Left ventricle myocardium inferior (tissue), 1 donor: ENCODE results near the gene C2orf76. TPM values are rescaled to one million over a fixed set of nuclear protein-coding genes. Genes with fewer than 3 reads are reported as not detected.
"Not testable (repeated sequence)": the region's sequence is repeated elsewhere in the genome, so short reads cannot be mapped to it uniquely, and the experiment has no call there.

Experiments
- DNase-seq: peaks from one replicate; pipeline ENCODE4 v3.0.0-alpha.2; 2020
- H3K27ac ChIP-seq: fragments of 200-600 bp; replicated peaks from 2 replicates; pipeline ENCODE4 v1.8.0; 2021
- H3K27me3 ChIP-seq: fragments of 200-600 bp; 2 replicates; pipeline ENCODE4 v1.8.0; 2021; ENCODE audit warnings: low read depth
- H3K36me3 ChIP-seq: fragments of 200-600 bp; 2 replicates; pipeline ENCODE4 v1.8.0; 2021
- H3K4me1 ChIP-seq: fragments of 200-600 bp; 2 replicates; pipeline ENCODE4 v1.8.0; 2021
- H3K4me3 ChIP-seq: fragments of 200-600 bp; 2 replicates; pipeline ENCODE4 v1.8.0; 2021; ENCODE audit warnings: mild to moderate bottlenecking, moderate library complexity
- H3K9me3 ChIP-seq: fragments of 200-600 bp; replicated peaks from 2 replicates; pipeline ENCODE4 v1.8.0; 2021
- intact Hi-C: fragments of 100-400 bp; cut with micrococcal nuclease; formaldehyde crosslinking; loops from one replicate; pipeline ENCODE4 v1.11.0; 2022
- total RNA-seq: library from RNA; stranded (reverse); fragmentation: NEBNext Ultra II Directional; extraction: Animal tissue kit (Norgen Biotek cat#: 25700); gene quantifications from one replicate; pipeline ENCODE4 v1.2.1, GENCODE V29; 2021
- TF ChIP-seq, protein P1 (sequence below): fragments of 200-600 bp; IDR thresholded peaks from 2 replicates; pipeline ENCODE4 v1.8.0; 2021; ENCODE audit warnings: antibody characterized with exemption, mild to moderate bottlenecking, borderline replicate concordance
- donor health status: DM: no; HTN: yes; CAD: no; lungs with severe emphysema.

C2orf76 gene
- total RNA-seq, 1 donor from 2014 or later = 7.3 TPM

DNA sequence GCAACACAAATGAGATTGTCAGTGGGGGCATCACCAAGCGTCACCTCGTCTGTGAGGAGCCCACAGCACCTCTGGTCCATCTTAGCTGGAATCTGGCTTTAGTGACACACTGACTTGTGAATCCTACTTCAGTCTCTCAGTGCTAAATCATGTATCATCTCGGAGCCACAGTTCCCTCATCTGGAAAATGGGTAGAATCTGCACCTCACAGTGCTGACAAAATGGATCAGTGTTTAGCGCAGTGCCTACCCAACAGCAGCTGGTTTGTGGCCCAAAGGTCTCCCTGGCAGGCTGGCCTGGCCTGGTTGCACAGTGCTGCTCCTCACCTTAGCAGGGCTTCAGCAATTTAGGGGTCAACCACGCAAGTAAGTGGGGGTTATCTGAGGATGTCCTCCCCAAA, 10.2 kb upstream of the C2orf76 start:
- Histone ChIP-seq H3K9me3 (peaks cover 20% of the 10 kb centered on the region), H3K36me3 (peaks cover 31% of the 10 kb centered on the region), H3K4me3 (no peak overlapping the region), H3K27me3 (no peaks in the 10 kb centered on the region), H3K27ac (no peak overlapping the region), H3K4me1 (peaks cover 3% of the 10 kb centered on the region)
- TF ChIP-seq, protein P1, sequence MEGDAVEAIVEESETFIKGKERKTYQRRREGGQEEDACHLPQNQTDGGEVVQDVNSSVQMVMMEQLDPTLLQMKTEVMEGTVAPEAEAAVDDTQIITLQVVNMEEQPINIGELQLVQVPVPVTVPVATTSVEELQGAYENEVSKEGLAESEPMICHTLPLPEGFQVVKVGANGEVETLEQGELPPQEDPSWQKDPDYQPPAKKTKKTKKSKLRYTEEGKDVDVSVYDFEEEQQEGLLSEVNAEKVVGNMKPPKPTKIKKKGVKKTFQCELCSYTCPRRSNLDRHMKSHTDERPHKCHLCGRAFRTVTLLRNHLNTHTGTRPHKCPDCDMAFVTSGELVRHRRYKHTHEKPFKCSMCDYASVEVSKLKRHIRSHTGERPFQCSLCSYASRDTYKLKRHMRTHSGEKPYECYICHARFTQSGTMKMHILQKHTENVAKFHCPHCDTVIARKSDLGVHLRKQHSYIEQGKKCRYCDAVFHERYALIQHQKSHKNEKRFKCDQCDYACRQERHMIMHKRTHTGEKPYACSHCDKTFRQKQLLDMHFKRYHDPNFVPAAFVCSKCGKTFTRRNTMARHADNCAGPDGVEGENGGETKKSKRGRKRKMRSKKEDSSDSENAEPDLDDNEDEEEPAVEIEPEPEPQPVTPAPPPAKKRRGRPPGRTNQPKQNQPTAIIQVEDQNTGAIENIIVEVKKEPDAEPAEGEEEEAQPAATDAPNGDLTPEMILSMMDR = no peak
- intact Hi-C loops = no loop called here
- DNase-seq = no peak

DNA sequence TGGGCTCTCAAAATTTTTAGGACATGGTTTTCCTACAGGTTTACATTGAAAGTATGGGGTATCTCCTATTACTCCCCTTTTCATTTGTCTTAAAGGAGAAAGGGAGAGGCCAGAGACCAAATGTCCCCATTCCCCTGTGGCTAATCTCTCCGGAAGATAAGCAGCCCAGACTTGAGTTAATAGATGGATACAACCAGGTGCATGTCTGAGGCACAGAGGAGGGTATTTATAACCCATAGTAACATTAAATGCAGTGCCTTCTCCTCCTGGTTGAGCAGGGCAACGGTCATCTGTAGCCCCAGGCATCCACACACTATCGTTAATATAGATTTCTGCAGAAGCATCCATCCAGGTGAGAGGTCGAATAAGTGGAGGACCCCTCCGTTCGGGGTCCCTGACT, 9.8 kb upstream of the C2orf76 start:
- H3K9me3 ChIP-seq = peaks cover 20% of the 10 kb centered on the region
- H3K27ac ChIP-seq, H3K27me3 ChIP-seq, DNase-seq, intact Hi-C loops, H3K4me1 ChIP-seq, H3K4me3 ChIP-seq: not testable (repeated sequence)
- H3K36me3 ChIP-seq = peaks cover 35% of the 10 kb centered on the region

DNA sequence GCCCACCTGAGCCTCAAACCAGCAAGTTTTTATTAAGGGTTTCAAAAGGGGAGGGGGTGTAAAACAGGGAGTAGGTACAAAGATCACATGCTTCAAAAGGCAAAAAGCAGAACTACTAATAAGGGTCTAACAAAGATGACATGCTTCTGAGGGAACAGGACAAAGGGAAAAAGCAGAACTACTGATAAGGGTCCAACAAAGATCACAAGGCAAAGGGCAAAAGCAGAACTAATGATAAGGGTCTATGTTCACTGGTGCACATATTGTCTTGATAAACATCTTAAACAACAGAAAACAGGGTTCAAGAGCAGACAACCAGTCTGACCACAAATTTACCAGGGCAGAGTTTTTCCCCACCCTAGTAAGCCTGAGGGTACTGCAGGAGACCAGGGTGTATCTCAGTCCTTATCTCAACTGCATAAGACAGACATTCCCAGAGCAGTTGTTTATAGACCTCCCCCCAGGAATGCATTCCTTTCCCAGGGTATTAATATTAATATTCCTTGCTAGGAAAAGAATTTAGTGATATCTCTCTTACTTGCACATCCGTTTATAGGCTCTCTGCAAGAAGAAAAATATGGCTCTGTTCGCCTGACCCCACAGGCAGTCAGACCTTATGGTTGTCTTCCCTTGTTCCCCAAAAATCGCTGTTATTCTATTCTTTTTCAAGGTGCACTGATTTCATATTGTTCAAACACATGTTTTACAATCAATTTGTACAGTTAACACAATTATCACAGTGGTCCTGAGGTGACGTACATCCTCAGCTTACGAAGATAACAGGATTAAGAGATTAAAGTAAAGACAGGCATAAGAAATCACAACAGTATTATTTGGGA, 7.5 kb upstream of the C2orf76 start:
- Histone ChIP-seq H3K36me3 (peaks cover 58% of the 10 kb centered on the region), H3K4me1 (peaks cover 30% of the 10 kb centered on the region), H3K9me3 (peaks cover 20% of the 10 kb centered on the region)
- DNase-seq, H3K4me3 ChIP-seq, H3K27me3 ChIP-seq, H3K27ac ChIP-seq, intact Hi-C loops: not testable (repeated sequence)

DNA sequence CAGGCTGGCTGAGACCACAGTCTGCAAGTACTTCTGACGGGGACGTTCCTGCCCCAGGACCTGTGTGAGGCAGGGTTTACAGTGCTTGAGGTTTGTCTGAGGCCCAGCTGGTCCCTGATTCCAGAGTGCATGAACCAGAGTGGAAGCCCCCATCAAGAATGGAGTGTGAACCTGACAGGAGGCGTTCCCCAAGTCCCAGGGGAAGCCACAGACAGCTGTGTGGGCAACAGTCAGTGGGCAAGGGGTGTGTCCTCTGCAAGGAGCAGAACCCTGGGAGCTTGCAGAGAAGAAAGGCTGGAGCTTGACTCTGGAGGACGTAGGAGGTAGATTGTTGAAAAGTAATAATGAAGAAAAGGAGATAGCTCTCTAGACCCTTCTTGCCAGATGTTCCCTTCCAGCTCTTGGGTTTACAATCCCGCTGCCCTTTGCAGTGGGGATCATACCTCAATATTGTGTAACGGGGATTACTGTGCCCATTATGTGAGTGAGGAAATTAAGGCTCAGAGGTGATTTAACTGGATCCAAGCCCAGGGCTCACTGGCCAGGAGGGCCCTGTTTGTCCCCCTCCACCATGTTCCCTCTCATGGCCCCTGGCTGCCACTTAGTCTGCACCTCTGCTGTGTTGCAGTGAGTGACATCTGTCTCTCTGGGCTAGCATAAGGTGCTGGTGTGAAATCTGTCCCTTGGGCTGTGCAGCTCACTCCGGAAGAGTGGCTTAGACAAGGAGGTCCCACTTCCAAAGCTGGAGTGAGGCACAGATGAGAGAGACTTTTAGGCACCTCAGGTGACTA, 6.3 kb upstream of the C2orf76 start:
- Histone ChIP-seq H3K27me3 (no peaks in the 10 kb centered on the region), H3K4me1 (peaks cover 41% of the 10 kb centered on the region), H3K9me3 (peaks cover 20% of the 10 kb centered on the region), H3K27ac (no peak overlapping the region), H3K4me3 (no peak overlapping the region), H3K36me3 (peaks cover 70% of the 10 kb centered on the region)
- TF ChIP-seq, protein P1 = no peak
- no peak for DNase-seq
- intact Hi-C loops = no loop called here

DNA sequence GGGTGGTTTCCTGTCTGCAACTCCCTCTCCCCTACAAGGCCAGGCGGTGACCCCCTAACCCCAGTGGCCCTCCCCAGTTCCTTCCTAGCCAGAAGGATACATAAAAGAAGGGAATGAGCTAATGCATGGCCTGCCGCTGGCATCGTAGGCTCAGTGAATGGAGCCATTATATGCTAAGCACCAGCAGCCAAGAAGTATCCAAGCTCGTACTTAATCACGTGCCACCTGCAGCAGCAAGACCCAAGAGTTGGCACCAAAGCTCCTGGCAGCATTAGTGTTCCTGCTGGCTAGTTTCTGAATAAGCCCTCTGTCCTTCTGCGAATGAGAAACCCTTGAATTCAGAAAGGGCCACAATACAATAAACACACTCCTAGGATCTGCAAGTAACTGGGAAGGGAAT, 4.5 kb upstream of the C2orf76 start:
- Histone ChIP-seq H3K27me3 (no peaks in the 10 kb centered on the region), H3K9me3 (peaks cover 20% of the 10 kb centered on the region), H3K4me1 (peaks cover 56% of the 10 kb centered on the region), H3K27ac (peak overlapping the region; percentile 90), H3K36me3 (peaks cover 70% of the 10 kb centered on the region), H3K4me3 (no peak overlapping the region)
- intact Hi-C loops = no loop called here
- TF ChIP-seq, protein P1 = no peak
- DNase-seq = no peak

DNA sequence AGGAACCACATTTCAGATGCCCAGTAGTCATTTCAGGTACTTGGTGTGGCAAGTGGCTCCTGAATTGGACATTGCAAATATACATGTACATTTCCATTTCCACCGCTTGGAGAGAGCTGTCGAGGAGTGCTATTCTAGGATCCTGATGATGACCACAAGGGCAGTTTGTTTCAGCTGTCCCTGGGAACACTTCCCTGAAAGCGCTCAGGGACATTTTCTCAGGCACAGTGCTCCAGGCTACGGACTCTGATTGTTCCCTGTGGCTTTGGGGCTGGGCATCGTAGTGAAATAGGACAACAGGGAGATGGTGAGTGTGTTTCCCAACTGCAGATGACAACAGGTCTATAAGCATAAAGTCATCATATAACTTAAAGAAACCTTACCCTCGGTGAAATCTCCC, 3.2 kb upstream of the C2orf76 start:
- intact Hi-C loops = no loop called here
- peak overlapping the region; percentile 90 for H3K27ac ChIP-seq
- DNase-seq = no peak
- TF ChIP-seq, protein P1 = peak; percentile 41
- H3K9me3 ChIP-seq = peaks cover 20% of the 10 kb centered on the region
- H3K36me3 ChIP-seq = peaks cover 70% of the 10 kb centered on the region
- H3K27me3 ChIP-seq = no peaks in the 10 kb centered on the region
- H3K4me1 ChIP-seq = peaks cover 68% of the 10 kb centered on the region
- H3K4me3 ChIP-seq = peak overlapping the region; percentile 16
